ENCODE results near the gene COBLL1.

The COBLL1 gene

GRCh38 chr2:164780611-164781178 is 60.9 kb downstream of the COBLL1 start (continued):
- TF ChIP-seq ZNF26 (tag by site-specific recombination; IDR thresholded peaks at IDR 0.05): no peak
- TF ChIP-seq ZNF366 (tag by site-specific recombination; conservative IDR thresholded peaks at IDR 0.05): no peak
- TF ChIP-seq ZFHX2 (tag by site-specific recombination; conservative IDR thresholded peaks at IDR 0.05): no peak
- TF ChIP-seq, protein P1, sequence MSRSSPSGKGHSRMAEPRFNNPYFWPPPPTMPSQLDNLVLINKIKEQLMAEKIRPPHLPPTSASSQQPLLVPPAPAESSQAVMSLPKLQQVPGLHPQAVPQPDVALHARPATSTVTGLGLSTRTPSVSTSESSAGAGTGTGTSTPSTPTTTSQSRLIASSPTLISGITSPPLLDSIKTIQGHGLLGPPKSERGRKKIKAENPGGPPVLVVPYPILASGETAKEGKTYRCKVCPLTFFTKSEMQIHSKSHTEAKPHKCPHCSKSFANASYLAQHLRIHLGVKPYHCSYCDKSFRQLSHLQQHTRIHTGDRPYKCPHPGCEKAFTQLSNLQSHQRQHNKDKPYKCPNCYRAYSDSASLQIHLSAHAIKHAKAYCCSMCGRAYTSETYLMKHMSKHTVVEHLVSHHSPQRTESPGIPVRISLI (tag by site-specific recombination; IDR thresholded peaks at IDR 0.05): no peak
- no peak for TF ChIP-seq KLF16 (tag by site-specific recombination; IDR thresholded peaks at IDR 0.05)
- TF ChIP-seq, protein P2, sequence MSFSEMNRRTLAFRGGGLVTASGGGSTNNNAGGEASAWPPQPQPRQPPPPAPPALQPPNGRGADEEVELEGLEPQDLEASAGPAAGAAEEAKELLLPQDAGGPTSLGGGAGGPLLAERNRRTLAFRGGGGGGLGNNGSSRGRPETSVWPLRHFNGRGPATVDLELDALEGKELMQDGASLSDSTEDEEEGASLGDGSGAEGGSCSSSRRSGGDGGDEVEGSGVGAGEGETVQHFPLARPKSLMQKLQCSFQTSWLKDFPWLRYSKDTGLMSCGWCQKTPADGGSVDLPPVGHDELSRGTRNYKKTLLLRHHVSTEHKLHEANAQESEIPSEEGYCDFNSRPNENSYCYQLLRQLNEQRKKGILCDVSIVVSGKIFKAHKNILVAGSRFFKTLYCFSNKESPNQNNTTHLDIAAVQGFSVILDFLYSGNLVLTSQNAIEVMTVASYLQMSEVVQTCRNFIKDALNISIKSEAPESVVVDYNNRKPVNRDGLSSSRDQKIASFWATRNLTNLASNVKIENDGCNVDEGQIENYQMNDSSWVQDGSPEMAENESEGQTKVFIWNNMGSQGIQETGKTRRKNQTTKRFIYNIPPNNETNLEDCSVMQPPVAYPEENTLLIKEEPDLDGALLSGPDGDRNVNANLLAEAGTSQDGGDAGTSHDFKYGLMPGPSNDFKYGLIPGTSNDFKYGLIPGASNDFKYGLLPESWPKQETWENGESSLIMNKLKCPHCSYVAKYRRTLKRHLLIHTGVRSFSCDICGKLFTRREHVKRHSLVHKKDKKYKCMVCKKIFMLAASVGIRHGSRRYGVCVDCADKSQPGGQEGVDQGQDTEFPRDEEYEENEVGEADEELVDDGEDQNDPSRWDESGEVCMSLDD (tag by site-specific recombination; IDR thresholded peaks at IDR 0.05): no peak
- no peak for TF ChIP-seq SP3 (tag by site-specific recombination; IDR thresholded peaks at IDR 0.05)
- no peak for TF ChIP-seq ZNF114 (tag by site-specific recombination; IDR thresholded peaks at IDR 0.05)

GRCh38 chr2:164779383-164780057 is 62.1 kb downstream of the COBLL1 start:
- ChIA-PET CTCF (interaction anchor here (0.5 to 1.2 kb wide), 3 partner anchors 41 to 140 kb away, joined by 3 to 4 read pairs (median 4); no protein-coding TSS in a partner anchor), POLR2A (no interaction called here)
- no peaks in the 10 kb centered on the region for H3K36me3 ChIP-seq (ENCODE audit: control insufficient read depth in 2 of 2, insufficient read depth in 1 of 2, low read length in 2 of 2)
- H3K4me1 ChIP-seq (ENCODE audit: control insufficient read depth, insufficient read depth, low read length): peaks cover 19% of the 10 kb centered on the region
- no peak overlapping the region for H3K27ac ChIP-seq (ENCODE audit: extremely low read depth, low read depth, low read length)
- H3K4me3 ChIP-seq (ENCODE audit: low read depth, low read length): no peak overlapping the region
- no peaks in the 10 kb centered on the region for H3K9me3 ChIP-seq (ENCODE audit: control insufficient read depth, insufficient read depth, low read depth, low read length)
- TF ChIP-seq ZNF112 (tag by site-specific recombination; IDR thresholded peaks at IDR 0.05): no peak
- TF ChIP-seq ZNF600 (tag by site-specific recombination; IDR thresholded peaks at IDR 0.05): 0 out of 2 replicates have a peak, but pooled peaks have one; percentile 17

GRCh38 chr2:164778723-164779122 is 62.9 kb downstream of the COBLL1 start:
- H3K27ac ChIP-seq (ENCODE audit: extremely low read depth, low read depth, low read length): no peak overlapping the region
- H3K4me1 ChIP-seq (ENCODE audit: control insufficient read depth, insufficient read depth, low read length): peaks cover 19% of the 10 kb centered on the region
- H3K9me3 ChIP-seq (ENCODE audit: control insufficient read depth, insufficient read depth, low read depth, low read length): no peaks in the 10 kb centered on the region
- ChIA-PET POLR2A (no interaction called here), CTCF (no interaction called here)
- no peaks in the 10 kb centered on the region for H3K36me3 ChIP-seq (ENCODE audit: control insufficient read depth in 2 of 2, insufficient read depth in 1 of 2, low read length in 2 of 2)
- H3K4me3 ChIP-seq (ENCODE audit: low read depth, low read length): no peak overlapping the region
- TF ChIP-seq ZNF624 (tag by site-specific recombination; IDR thresholded peaks at IDR 0.05) (no peak), ZNF623 (tag by site-specific recombination; IDR thresholded peaks at IDR 0.05) (no peak), OSR2 (tag by site-specific recombination; IDR thresholded peaks at IDR 0.05) (no peak), YY2 (tag by site-specific recombination; IDR thresholded peaks at IDR 0.05) (no peak), YY1 (tag by site-specific recombination; IDR thresholded peaks at IDR 0.05) (no peak), MZF1 (tag by site-specific recombination; IDR thresholded peaks at IDR 0.05; ENCODE audit: borderline replicate concordance) (no peak), TRIM28 (IDR thresholded peaks at IDR 0.05; ENCODE audit: borderline replicate concordance, low read length) (no peak), ZNF121 (tag by site-specific recombination; IDR thresholded peaks at IDR 0.05) (no peak)

All from HEK293 (cell line).